Nephron progenitor cell (in vitro differentiated cells): ENCODE results near the gene KYNU.

Experiments used
- DNase-seq: peaks from one replicate; pipeline ENCODE4 v3.0.0; 2021
- H3K27ac Mint-ChIP-seq: 2 replicates; pipeline ENCODE4 v1.8.0; 2021; ENCODE audit warnings: mild to moderate bottlenecking, moderate library complexity, mixed read lengths
- H3K27me3 Mint-ChIP-seq: 2 replicates; pipeline ENCODE4 v1.8.0; 2021; ENCODE audit warnings: mild to moderate bottlenecking, low read depth, mixed read lengths; ENCODE audit not compliant: poor library complexity
- H3K36me3 Mint-ChIP-seq: 2 replicates; pipeline ENCODE4 v1.8.0; 2021; ENCODE audit warnings: low read depth, mixed read lengths
- H3K4me1 Mint-ChIP-seq: 2 replicates; pipeline ENCODE4 v1.8.0; 2021; ENCODE audit warnings: mixed read lengths
- H3K4me3 Mint-ChIP-seq: 2 replicates; pipeline ENCODE4 v1.8.0; 2021; ENCODE audit warnings: mild to moderate bottlenecking, moderate library complexity, mixed read lengths
- H3K9me3 Mint-ChIP-seq: 2 replicates; pipeline ENCODE4 v1.8.0; 2021; ENCODE audit warnings: mild to moderate bottlenecking, moderate library complexity, mixed read lengths
- TF ChIP-seq, protein P1 (sequence below): fragments of 200-600 bp; sonication (generic); IDR thresholded peaks from 2 replicates; pipeline ENCODE4 v1.5.0; 2021; ENCODE audit warnings: antibody characterized with exemption

Gene KYNU

DNA sequence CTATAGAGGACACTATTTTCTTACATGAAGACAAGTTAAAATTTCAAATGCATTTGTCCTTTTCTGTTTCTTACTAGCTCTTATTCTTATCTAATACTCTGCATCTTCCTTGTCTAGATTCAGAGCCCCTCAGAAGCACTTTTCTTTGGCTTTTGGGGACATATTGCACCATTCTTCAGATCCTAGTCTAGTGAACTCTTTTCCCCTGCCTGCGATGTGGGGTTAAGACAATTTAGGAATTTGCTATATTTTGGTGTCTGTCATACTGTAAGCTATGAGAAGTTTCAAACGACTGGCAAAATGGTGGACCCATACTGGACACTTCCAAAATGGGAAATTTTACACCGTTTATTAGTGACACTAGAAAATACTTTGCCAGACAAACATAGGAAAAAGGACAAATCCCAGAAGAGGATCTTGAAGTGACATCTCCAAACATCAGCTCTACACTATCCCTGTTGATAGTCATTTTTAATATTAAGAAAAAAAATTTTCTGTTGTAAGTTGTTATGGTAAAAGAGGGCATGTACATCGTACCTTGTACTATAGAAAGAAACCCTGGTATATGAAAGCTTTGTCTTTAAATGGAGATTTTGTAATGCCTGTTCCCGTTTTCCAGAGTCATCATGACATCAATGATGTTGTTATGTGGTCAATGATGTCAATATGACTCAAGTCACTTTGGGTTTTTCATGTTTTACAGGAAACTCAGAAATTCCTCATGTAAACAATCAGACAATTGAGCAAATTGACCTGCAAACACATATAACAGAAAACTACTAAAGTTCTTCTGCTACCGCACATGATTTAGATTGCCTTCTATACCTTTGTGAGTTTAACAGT lies 4.4 kb upstream of the KYNU start:
- Mint-ChIP-seq H3K9me3 (no peaks in the 10 kb centered on the region), H3K36me3 (no peaks in the 10 kb centered on the region), H3K4me3 (no peak overlapping the region), H3K27me3 (peaks cover 2% of the 10 kb centered on the region), H3K27ac (no peak overlapping the region), H3K4me1 (no peaks in the 10 kb centered on the region)
- DNase-seq = no peak
- TF ChIP-seq, protein P1, sequence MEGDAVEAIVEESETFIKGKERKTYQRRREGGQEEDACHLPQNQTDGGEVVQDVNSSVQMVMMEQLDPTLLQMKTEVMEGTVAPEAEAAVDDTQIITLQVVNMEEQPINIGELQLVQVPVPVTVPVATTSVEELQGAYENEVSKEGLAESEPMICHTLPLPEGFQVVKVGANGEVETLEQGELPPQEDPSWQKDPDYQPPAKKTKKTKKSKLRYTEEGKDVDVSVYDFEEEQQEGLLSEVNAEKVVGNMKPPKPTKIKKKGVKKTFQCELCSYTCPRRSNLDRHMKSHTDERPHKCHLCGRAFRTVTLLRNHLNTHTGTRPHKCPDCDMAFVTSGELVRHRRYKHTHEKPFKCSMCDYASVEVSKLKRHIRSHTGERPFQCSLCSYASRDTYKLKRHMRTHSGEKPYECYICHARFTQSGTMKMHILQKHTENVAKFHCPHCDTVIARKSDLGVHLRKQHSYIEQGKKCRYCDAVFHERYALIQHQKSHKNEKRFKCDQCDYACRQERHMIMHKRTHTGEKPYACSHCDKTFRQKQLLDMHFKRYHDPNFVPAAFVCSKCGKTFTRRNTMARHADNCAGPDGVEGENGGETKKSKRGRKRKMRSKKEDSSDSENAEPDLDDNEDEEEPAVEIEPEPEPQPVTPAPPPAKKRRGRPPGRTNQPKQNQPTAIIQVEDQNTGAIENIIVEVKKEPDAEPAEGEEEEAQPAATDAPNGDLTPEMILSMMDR = no peak

DNA sequence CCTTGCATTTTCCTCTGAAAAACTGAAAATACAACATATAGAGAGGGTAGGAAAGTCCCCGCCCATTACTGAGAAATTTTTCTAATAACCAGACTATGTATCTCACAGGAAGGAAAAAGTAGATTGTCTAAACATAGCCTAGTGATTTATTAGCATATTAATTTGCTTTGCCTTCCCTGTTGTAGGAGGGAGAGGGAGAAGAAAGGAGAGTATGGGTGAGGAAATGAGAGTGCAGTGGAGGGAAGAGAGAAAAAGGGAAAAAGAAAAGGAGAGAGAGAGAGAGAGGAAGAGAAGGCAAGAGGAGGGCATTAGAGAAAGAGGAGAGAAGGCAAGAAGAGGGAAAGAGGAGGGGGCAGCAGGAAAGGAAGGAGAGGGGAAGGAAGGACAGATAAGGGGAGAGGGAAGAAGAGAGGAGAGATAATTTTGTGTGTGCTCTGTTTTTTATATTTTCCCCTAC lies 3.6 kb upstream of the KYNU start:
- Mint-ChIP-seq H3K27ac (no peak overlapping the region), H3K36me3 (no peaks in the 10 kb centered on the region)

DNA sequence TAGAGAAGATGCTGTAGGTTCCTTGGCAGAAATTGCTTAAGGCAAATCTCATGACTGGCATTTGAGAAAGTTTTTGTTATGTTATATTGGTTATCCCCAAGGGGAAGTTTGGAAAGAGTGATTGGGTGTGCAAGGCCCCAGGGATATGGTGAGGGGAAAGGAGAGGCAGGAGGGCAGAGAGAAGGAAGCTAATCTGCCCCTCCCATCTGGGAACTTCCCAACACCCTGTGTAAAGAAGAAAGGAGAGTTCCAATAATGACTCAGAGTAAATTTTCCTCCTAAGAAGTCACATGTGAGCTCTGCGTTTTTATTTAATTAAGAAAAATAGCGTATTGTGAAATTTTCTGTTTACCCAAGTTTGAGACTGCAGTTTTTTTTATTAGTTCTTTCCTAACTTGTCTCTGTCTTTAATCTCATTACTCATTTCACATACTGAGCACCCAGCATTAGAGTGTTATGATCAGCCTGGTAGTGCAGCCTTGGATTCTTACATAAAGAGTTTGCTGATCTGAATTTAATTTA lies 3.1 kb upstream of the KYNU start:
- no peaks in the 10 kb centered on the region for H3K36me3 Mint-ChIP-seq
- H3K27ac Mint-ChIP-seq = no peak overlapping the region
- peaks cover 2% of the 10 kb centered on the region for H3K27me3 Mint-ChIP-seq
- no peaks in the 10 kb centered on the region for H3K9me3 Mint-ChIP-seq
- TF ChIP-seq, protein P1 = no peak
- no peaks in the 10 kb centered on the region for H3K4me1 Mint-ChIP-seq
- DNase-seq = no peak
- no peak overlapping the region for H3K4me3 Mint-ChIP-seq

More for the DNA sequence above, 3.6 kb upstream of the KYNU start:
- Mint-ChIP-seq H3K4me1 (no peaks in the 10 kb centered on the region), H3K27me3 (no peaks in the 10 kb centered on the region), H3K4me3 (no peak overlapping the region), H3K9me3 (no peaks in the 10 kb centered on the region)
- TF ChIP-seq, protein P1 = no peak
- DNase-seq = no peak

DNA sequence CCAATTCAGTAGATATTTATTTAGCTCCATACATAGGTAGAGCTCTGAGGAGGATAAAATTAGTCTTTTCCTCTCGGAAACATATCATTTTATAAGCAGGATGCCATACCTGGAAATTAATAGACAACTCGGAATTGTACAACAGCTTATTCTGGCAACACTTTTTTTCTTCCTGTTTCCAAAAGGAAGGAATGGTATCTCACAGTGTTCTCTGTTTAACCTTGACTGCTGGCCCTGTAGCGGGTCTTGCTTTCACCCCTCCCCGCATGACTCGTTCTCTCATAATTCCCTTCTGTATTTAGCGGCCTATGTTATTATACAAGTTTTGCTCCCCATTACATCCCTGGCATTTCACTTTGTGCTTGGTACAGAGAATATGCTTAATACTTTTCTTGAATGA lies 2.5 kb upstream of the KYNU start:
- no peak for DNase-seq
- H3K27ac Mint-ChIP-seq = no peak overlapping the region
- H3K4me1 Mint-ChIP-seq = no peaks in the 10 kb centered on the region
- H3K27me3 Mint-ChIP-seq = peaks cover 4% of the 10 kb centered on the region
- H3K4me3 Mint-ChIP-seq = no peak overlapping the region
- H3K9me3 Mint-ChIP-seq = no peaks in the 10 kb centered on the region
- no peaks in the 10 kb centered on the region for H3K36me3 Mint-ChIP-seq
- TF ChIP-seq, protein P1 = no peak

DNA sequence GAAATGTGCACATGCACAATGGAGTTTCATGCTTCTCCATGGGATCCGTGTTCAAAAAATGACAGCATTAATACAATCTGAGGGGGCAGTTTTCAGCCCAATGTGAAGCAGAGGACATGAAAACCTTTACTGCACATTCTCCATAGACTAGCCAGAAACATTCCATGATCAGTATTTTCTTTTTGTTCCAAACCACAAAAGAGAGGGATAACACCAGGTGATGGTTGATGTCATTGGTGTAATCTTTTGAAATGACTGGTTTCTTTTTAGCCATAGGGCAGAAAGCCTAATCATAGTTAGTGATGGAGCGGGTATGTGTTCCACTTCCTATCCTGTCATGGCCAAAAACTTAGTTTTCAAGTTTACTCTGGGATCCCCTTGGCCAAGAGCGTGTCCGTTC lies 1.8 kb upstream of the KYNU start:
- peaks cover 4% of the 10 kb centered on the region for H3K27me3 Mint-ChIP-seq
- no peak overlapping the region for H3K4me3 Mint-ChIP-seq
- TF ChIP-seq, protein P1 = no peak
- no peak for DNase-seq
- H3K36me3 Mint-ChIP-seq = no peaks in the 10 kb centered on the region
- no peaks in the 10 kb centered on the region for H3K9me3 Mint-ChIP-seq
- H3K4me1 Mint-ChIP-seq = no peaks in the 10 kb centered on the region
- H3K27ac Mint-ChIP-seq = no peak overlapping the region

DNA sequence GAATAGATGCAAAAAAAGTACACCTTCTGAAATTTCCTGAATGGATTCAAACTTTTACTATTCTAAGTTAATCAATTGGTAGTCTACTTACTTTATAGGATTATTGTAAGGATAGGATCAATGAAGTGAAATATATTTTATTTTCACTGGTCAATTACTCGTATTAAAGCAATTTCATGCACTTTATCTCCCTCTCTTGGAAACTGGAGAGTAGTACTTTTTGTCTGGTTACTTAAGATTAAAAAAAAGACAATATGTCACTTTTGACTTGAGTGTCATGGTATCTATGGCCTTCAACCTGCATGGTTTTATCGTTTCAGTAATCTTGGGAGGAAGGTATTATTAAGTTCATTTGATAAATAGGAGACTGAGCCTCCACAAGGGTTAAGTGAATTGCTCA lies 1.0 kb upstream of the KYNU start:
- Mint-ChIP-seq H3K27me3 (peaks cover 4% of the 10 kb centered on the region), H3K4me1 (no peaks in the 10 kb centered on the region), H3K27ac (no peak overlapping the region), H3K4me3 (no peak overlapping the region), H3K9me3 (no peaks in the 10 kb centered on the region), H3K36me3 (no peaks in the 10 kb centered on the region)
- DNase-seq = no peak
- TF ChIP-seq, protein P1 = no peak
